Mammary epithelial cell (primary cell): ENCODE results near the gene GNG14.

Source experiments
- EZH2 ChIP-seq: IDR thresholded peaks from 2 replicates; pipeline ENCODE4 v1.6.1; 2012; ENCODE audit warnings: low read length, inconsistent platforms, borderline replicate concordance
- TF ChIP-seq, protein P1 (sequence below), 2 donors: IDR thresholded peaks in 1 of 2; conservative IDR thresholded peaks in 1 of 2; 2 replicates each; pipeline ENCODE4 v1.5.1; 2011 to 2012; ENCODE audit warnings: inconsistent platforms in 2 of 2, low read length in 2 of 2, mild to moderate bottlenecking in 2 of 2, control low read depth in 1 of 2, low read depth in 1 of 2; ENCODE audit not compliant: insufficient read depth in 1 of 2; ENCODE audit errors: extremely low read depth in 1 of 2

DNA sequence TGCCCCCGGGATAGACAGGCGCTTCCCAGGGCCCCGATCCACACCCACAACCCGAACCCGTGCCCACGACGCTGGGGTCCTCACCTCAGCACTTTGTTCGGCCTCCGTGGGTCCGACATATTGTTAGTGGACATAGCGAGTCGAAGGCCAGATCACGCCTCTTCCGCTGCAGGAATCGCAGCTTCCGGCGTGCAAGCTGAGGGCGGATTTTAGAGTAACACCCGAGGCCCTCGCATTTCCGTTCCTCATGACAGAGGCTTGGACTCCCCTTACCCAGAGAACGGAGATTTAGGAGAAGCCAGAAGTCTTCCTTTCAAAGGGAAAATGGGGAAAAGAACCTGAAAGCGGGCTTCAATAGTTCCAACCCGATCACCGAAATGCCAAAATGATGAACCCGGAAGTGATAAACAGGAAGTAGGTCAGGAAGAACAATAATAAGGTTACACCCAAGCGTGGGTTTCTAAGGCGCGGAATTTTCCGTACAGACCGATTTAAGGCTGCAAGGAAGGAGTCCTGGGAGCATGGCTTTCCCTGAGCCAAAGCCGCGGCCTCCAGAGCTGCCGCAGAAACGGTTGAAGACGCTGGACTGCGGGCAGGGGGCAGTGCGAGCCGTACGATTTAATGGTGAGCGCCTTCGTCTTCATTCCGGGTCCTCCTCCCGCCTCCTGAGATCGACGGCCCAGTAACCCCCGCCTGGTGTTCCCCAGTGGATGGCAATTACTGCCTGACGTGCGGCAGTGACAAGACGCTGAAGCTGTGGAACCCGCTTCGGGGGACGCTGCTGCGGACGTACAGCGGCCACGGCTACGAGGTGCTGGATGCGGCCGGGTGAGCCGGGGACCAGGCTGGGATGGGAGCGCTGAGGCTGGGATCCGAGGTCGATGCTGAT, 18.3 kb upstream of the GNG14 start:
- TF ChIP-seq, protein P1, sequence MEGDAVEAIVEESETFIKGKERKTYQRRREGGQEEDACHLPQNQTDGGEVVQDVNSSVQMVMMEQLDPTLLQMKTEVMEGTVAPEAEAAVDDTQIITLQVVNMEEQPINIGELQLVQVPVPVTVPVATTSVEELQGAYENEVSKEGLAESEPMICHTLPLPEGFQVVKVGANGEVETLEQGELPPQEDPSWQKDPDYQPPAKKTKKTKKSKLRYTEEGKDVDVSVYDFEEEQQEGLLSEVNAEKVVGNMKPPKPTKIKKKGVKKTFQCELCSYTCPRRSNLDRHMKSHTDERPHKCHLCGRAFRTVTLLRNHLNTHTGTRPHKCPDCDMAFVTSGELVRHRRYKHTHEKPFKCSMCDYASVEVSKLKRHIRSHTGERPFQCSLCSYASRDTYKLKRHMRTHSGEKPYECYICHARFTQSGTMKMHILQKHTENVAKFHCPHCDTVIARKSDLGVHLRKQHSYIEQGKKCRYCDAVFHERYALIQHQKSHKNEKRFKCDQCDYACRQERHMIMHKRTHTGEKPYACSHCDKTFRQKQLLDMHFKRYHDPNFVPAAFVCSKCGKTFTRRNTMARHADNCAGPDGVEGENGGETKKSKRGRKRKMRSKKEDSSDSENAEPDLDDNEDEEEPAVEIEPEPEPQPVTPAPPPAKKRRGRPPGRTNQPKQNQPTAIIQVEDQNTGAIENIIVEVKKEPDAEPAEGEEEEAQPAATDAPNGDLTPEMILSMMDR (conservative IDR thresholded peaks at IDR 0.05 in 1 of 2, IDR thresholded peaks at IDR 0.05 in 1 of 2; ENCODE audit: extremely low read depth in 1 of 2, insufficient read depth in 1 of 2, low read depth in 1 of 2, low read length in 2 of 2), result no peak
- no peak for TF ChIP-seq EZH2
